Breast epithelium (tissue), 3 donors: Measurements from ENCODE around the gene MYO1E.

Experiments used
- CTCF ChIP-seq, 3 donors: fragments of 450-650 bp; IDR thresholded peaks; one replicate each; pipeline ENCODE4 v1.5.1; 2016 to 2017; ENCODE audit warnings: antibody characterized with exemption in 3 of 3, mild to moderate bottlenecking in 3 of 3, moderate library complexity in 3 of 3
- POLR2A ChIP-seq: fragments of 450-650 bp; IDR thresholded peaks from one replicate; pipeline ENCODE4 v1.6.1; 2016; ENCODE audit warnings: antibody characterized with exemption, mild to moderate bottlenecking, moderate library complexity
- POLR2AphosphoS5 ChIP-seq, 3 donors: sonication (generic); formaldehyde crosslinking; IDR thresholded peaks; one replicate each; pipeline ENCODE4 v1.6.1; 2017; ENCODE audit warnings: antibody characterized with exemption in 3 of 3

GRCh38 chr15:59346951-59347350, 25.7 kb downstream of the MYO1E start:
- TF ChIP-seq CTCF (IDR thresholded peaks at IDR 0.05) (no peak), POLR2A (no peak), POLR2AphosphoS5 (IDR thresholded peaks at IDR 0.05) (no peak)
